Ramos (cell line): ENCODE data around the gene PRDM8.

ENCODE experiments used
- in situ Hi-C: fragments of 300-500 bp; cut with MboI; formaldehyde crosslinking; loops from one replicate; pipeline ENCODE4 v1.14.3; 2022; ENCODE audit warnings: low sequenced_read_pairs; ENCODE audit not compliant: unreplicated experiment

The PRDM8 gene

GRCh38 chr4:80182237-80182866, 15.0 kb upstream of the PRDM8 start:
- in situ Hi-C loops = loop anchor here (25.0 kb wide), 1 partner anchor 880 kb away; no protein-coding TSS in a partner anchor

GRCh38 chr4:80183250-80184052, 13.9 kb upstream of the PRDM8 start:
- in situ Hi-C loops = loop anchor here (25.0 kb wide), 1 partner anchor 879 kb away; no protein-coding TSS in a partner anchor

- in situ Hi-C loops = loop anchor here (25.0 kb wide), 1 partner anchor 878 kb away; no protein-coding TSS in a partner anchor
These were observed 13.1 kb upstream of the PRDM8 start for GRCh38 chr4:80184053-80184824.

GRCh38 chr4:80184825-80185756, 12.2 kb upstream of the PRDM8 start:
- in situ Hi-C loops = loop anchor here (25.0 kb wide), 1 partner anchor 877 kb away; no protein-coding TSS in a partner anchor

DNA sequence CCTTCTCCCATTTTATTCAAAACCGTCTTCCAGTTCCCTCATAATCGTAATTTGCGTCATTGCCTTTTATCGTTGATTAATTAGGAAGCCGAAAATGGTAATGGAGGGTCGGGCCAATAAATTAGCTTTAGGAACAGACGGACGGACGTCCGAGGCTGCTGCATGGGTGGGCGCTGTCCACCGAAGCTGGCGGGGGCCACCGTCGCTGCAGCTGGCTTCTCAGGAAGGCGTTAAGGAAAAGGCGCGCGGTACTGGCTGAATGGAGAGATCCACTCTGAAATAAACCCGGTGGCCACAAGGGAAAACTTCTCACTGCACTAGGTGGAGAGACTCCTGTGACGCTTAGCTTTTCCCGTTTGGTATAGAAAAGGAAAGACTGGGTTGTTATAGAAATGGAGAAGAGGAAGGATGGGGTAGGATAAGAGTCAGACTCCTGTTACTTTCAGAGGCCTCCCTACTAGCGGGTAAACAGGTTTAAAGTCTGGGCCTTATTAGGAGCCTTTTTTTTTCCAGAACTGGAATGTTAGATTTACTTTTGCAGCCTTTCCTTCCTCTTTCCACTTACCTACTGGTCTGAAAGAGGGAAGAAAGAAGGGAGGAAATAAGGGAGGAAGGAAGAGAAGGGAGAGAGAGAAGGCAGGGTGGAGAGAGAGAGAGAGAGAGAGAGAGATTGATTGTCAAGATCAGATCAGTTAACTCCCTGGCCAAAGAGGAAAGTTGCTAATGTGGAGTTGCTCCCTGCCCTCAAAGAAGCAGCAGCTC, 11.3 kb upstream of the PRDM8 start:
- in situ Hi-C loops = loop anchor here (25.0 kb wide), 1 partner anchor 876 kb away; no protein-coding TSS in a partner anchor

DNA sequence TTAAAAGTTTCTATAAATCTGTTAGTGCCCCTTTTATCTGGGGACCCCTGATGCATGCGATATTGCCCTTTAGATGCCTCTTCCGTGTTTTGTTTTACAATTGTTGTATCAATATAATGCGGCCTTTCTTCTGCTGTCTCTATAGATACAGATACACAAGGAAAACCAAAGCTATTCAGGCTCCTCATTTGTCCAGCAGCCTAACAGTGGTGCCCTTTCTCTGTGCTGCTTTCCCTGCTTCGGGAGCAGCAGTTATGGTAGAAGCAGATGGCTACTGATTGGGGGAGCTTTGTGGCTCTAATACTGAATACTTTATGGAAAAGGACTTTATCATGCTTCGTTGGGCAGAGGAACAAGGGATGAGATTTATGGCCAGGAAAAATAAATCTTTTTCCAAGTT, 10.6 kb upstream of the PRDM8 start:
- in situ Hi-C loops = loop anchor here (25.0 kb wide), 1 partner anchor 876 kb away; no protein-coding TSS in a partner anchor

DNA sequence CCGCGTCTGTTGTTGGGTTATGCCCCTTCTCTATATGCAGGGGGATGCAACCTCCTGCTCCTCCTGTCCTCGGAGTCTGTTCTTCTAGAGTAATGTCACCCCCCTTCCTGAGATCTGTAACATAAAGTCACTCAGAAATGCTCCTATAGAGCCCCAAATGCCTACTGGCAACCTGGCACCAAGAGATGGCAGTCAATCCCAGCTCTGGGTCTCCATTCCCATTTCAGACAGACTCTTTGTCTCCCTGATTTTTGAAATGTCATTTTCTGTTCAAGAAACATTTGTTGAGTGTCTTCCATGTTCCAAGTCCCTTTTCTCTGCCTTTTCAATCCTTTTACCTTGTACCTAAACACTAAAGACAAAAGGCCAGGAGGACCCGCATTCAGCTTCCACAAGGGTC, 9.6 kb upstream of the PRDM8 start:
- in situ Hi-C loops = loop anchor here (25.0 kb wide), 1 partner anchor 875 kb away; no protein-coding TSS in a partner anchor

DNA sequence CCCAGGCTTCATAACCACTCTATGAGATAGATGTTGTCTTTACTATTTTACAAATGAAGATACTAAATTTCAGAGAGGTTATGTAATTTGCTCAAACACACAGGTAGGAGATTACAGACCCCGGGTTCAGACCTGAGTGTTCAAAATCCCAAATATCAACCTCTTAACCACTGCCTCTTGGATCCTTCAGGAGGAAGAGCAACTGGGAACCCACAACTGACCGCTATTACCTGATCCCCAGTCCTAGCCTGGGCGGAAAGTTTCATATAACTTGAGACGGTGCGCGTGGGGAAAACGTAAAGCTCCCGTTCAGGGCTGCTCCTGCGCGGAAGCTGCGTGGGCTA, 8.9 kb upstream of the PRDM8 start:
- in situ Hi-C loops = loop anchor here (25.0 kb wide), 1 partner anchor 874 kb away; no protein-coding TSS in a partner anchor

- in situ Hi-C loops = loop anchor here (25.0 kb wide), 1 partner anchor 873 kb away; no protein-coding TSS in a partner anchor
These were observed 8.4 kb upstream of the PRDM8 start for GRCh38 chr4:80188801-80189458.

- in situ Hi-C loops = loop anchor here (25.0 kb wide), 1 partner anchor 873 kb away; no protein-coding TSS in a partner anchor
These were observed 7.7 kb upstream of the PRDM8 start for GRCh38 chr4:80189581-80189955.

DNA sequence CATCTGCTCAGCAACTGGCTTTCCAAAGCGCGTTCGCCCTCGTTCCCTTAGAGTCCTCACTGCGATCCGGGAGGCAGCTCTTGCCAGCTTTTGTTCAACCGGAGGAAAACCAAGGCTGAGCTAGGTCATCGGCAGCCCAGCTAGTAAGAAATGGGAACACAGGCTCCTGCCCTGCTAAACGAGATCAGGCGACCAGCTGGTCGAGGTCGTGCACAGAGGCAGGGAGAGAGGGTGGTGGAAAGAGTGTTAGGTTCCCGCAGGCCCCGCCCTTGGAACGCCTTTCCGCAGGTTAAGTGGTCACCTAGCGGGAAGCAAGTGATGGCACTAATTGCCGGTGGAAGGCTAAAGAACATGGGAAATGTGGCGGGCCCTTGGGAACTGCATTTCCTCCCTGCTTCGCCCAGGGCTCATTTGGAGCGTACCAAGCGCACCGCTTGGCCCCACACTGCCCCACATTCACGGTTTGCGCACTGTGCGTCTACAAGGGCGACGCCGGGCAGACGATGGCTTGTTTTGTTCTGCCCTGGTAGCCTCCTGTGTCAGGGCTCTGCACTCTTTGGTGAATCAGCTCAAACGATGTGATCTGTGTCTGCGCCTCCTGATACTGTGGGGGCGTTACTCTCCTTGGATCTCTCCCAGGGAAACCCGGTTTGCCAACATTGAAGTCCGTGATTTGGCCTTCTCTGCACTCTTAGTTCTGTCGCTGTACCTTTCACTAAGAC, 7.2 kb upstream of the PRDM8 start:
- in situ Hi-C loops = loop anchor here (25.0 kb wide), 1 partner anchor 872 kb away; no protein-coding TSS in a partner anchor

- in situ Hi-C loops = loop anchor here (25.0 kb wide), 1 partner anchor 870 kb away; no protein-coding TSS in a partner anchor
These were observed 4.9 kb upstream of the PRDM8 start for GRCh38 chr4:80192252-80192866.

DNA sequence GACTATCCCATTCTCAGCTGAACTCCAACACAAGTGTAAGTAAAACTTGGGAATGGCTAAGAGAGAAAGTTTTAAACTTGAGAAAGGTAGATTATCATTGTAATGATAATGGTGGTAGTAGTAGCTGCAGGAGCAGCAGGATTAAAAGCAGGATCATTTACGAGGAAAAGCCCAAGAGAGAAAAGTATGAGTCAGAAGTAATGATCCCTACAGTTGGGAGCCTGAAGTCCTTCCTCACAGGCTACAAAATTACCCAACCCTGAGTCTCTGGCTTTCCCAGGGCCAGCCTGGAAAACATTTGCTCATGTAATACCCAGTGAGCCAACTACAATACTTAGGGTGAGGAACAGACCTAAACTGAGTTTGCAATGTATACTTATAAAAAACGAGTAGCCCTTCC, 4.4 kb upstream of the PRDM8 start:
- in situ Hi-C loops = loop anchor here (25.0 kb wide), 1 partner anchor 869 kb away; no protein-coding TSS in a partner anchor

- in situ Hi-C loops = loop anchor here (25.0 kb wide), 1 partner anchor 867 kb away; no protein-coding TSS in a partner anchor
These were observed 1.7 kb upstream of the PRDM8 start for GRCh38 chr4:80195441-80196140.

- in situ Hi-C loops = loop anchor here (25.0 kb wide), 1 partner anchor 866 kb away; no protein-coding TSS in a partner anchor
These were observed 913 bp upstream of the PRDM8 start for GRCh38 chr4:80196259-80196921.
